ENCODE measurements around the gene ZSCAN10. TPM values are rescaled to one million over a fixed set of nuclear protein-coding genes. Genes with fewer than 3 reads are reported as not detected.
"Not testable (repeated sequence)": the region's sequence is repeated elsewhere in the genome, so short reads cannot be mapped to it uniquely, and the experiment has no call there.

The ZSCAN10 gene
- total RNA-seq, 2 donors from 2014 or later, result 0.22 TPM; not detected in 1

DNA sequence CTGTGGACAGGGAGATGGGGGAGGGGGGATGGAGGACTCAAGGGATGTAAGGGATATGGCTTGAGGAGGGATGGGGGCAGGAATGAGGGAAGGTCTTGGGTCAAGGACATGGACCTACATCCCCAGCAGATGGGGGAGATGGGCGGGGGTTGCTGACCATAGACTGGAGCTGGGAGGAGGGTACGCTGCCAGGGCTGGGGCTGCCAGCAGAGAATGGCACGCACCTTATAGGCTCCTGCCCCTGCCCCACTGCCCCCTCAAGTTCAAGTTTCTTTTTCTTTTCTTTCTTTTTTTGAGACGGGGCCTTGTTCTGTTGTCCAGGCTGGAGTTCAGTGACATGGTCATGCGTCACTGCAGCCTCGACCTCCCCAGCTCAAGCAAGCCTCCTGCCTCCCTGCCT lies 23.1 kb downstream of the ZSCAN10 start:
- H3K27ac Mint-ChIP-seq, result peak overlapping the region; percentile 98 to 100
- H3K27me3 Mint-ChIP-seq; DNase-seq (ENCODE audit: low spot score); H3K9me3 Mint-ChIP-seq; ATAC-seq: not testable (repeated sequence)
- H3K4me1 Mint-ChIP-seq (ENCODE audit: low read depth in 2 of 2), result peaks cover 76 to 85% of the 10 kb centered on the region in 2 donors
- H3K4me3 Mint-ChIP-seq, result peak overlapping the region; percentile 85
- peaks cover 23% of the 10 kb centered on the region for H3K36me3 Mint-ChIP-seq

DNA sequence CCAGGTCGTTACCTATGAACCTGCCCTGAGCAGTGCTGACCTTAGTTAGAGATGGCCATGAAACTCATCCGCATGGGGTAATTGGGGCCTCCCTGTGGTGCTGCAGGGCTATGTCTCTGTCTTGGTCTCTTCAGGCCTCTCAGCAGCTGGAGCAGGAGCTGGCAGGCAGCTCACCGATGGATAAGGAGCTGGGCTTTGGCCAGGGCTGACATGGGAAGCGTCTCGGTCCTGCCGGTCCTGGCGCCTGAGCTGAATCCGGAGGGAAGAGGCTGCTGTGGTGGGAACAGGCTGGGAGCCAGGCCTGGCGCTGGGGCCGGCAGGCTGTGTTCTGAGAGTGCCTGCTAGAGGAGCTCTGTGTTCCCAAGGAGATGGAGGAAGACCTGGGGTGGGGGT lies 23.6 kb downstream of the ZSCAN10 start:
- no peaks in the 10 kb centered on the region for H3K27me3 Mint-ChIP-seq
- peaks cover 20% of the 10 kb centered on the region for H3K36me3 Mint-ChIP-seq
- H3K27ac Mint-ChIP-seq, result peak overlapping the region; percentile 98 to 100
- peak overlapping the region; percentile 85 for H3K4me3 Mint-ChIP-seq
- no peaks in the 10 kb centered on the region for H3K9me3 Mint-ChIP-seq
- DNase-seq (ENCODE audit: low spot score), result no peak
- no peak for ATAC-seq
- peaks cover 78 to 86% of the 10 kb centered on the region in 2 donors for H3K4me1 Mint-ChIP-seq (ENCODE audit: low read depth in 2 of 2)

DNA sequence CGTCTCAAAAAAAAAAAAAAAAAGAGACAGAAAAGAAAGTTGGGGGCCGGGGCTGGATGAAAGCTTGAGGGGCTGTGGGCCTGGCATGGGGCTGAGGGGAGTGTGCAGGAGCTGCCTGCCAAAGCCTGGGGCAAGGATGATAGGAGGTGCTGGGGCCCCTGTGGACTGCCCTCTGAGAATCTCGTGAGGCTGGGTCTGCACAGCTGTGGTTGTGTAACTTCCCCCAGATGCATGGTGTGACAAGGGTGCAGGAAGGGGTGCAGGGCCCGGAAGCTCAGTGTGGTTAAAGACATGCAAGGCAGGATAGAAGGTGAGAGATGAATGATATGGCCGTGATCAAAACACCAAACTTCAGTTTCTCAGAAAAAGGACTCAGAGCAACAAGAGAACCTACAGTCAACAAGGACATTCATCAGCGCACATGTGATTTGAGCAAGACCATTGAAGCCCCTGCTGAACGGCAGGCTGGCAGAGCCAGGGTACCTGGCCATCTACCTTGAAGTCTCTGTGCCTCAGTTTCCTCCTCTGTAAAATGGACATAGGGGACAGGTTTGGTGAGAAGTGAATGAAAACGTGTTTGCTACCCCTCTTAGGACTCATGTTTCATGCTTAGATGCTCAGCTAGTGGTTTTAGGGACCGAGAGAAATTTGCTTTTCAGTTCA lies 24.1 kb downstream of the ZSCAN10 start:
- peak overlapping the region; percentile 98 to 100 for H3K27ac Mint-ChIP-seq
- H3K27me3 Mint-ChIP-seq, result no peaks in the 10 kb centered on the region
- H3K36me3 Mint-ChIP-seq, result peaks cover 22% of the 10 kb centered on the region
- peak; percentile 85 to 88 for ATAC-seq
- peak overlapping the region; percentile 85 for H3K4me3 Mint-ChIP-seq
- peaks cover 80 to 91% of the 10 kb centered on the region in 2 donors for H3K4me1 Mint-ChIP-seq (ENCODE audit: low read depth in 2 of 2)
- no peaks in the 10 kb centered on the region for H3K9me3 Mint-ChIP-seq
- peak; percentile 95 for DNase-seq (ENCODE audit: low spot score)

DNA sequence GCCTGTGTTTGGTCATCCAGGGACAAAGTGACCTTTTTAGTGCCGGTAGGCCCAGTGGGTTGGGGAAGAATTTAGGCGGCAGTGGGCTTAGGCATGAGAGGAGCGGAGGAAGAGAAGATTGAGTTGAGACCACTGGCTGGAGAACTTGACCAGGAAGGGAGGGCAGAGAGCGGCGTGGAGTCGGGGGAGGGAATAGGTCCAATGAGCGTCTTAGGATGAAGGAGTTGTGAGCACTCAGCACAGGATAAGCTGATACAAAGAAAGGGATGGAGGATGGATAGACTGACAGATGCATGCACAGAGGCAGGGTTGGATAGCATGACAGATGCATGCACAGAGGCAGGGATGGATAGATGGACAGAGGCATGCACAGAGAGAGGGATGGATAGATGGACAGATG lies 25.6 kb downstream of the ZSCAN10 start:
- H3K36me3 Mint-ChIP-seq, result peaks cover 21% of the 10 kb centered on the region

DNA sequence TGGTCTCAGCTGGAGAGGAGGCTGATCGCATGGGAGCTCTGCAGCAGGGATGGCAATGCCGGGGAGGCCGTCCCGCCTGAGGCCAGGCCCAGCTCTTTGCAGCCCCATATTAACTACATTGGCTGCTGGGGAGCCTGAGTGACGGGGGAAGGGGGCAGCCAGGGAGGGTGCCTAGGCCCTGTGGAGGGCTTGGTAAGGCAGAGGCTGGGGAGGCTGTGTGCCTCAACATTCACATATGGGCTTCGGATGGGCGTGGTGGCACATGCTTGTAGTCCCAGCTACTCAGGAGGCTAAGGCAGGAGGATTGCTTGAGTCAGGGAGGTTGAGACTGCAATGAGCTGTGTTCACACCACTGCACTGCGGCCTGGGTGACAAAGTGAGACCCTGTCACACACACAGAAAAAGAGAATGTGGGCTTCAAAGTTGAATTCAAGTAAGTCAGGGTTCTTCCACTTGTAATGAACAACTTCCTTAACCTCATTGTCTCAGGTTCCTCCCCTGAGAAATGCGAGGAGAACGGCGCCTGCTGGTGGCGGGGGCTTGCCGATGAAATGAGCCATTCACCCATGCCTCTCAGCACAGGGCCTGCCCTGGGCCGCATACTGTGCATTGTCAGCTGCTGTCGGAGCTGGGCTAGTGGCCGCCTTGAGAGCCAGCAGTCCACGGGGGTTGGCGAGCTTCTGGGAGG lies 26.4 kb downstream of the ZSCAN10 start:
- Mint-ChIP-seq H3K27ac (peak overlapping the region; percentile 98 to 100), H3K4me3 (peak overlapping the region; percentile 85), H3K36me3 (peaks cover 18% of the 10 kb centered on the region), H3K4me1 (ENCODE audit: low read depth in 2 of 2) (peaks cover 79 to 86% of the 10 kb centered on the region in 2 donors)
- not testable (repeated sequence) for H3K27me3 Mint-ChIP-seq; DNase-seq (ENCODE audit: low spot score); H3K9me3 Mint-ChIP-seq
- ATAC-seq, result peak; percentile 71 to 77

More for the DNA sequence above, 25.6 kb downstream of the ZSCAN10 start:
- Mint-ChIP-seq H3K4me1 (ENCODE audit: low read depth in 2 of 2) (peaks cover 81 to 89% of the 10 kb centered on the region in 2 donors), H3K4me3 (peak overlapping the region; percentile 85), H3K9me3 (no peaks in the 10 kb centered on the region), H3K27ac (peak overlapping the region; percentile 98 to 100), H3K27me3 (no peaks in the 10 kb centered on the region)
- ATAC-seq (no peak), DNase-seq (ENCODE audit: low spot score) (no peak)

DNA sequence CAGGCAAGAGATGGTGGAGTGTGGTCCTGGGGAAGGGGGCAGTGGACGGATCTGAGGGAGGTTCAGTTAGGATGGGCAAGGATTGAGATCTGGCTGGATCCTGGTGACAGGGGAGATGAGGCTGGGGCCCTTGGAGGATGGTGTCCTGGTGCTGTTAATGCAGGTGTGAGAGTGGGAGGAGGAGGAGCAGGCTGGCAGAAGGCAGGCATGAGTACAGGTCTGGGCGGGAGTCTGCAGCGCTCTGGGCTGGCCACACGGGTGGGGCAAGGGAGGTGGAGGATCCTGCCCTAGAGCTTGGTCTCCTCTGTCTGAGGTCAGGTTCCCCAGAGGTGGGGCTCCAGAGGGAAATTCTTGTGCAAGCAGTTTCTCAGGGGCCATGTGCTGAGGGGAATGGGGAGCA lies 26.9 kb downstream of the ZSCAN10 start:
- Mint-ChIP-seq H3K4me1 (ENCODE audit: low read depth in 2 of 2) (peaks cover 76 to 80% of the 10 kb centered on the region in 2 donors), H3K4me3 (peak overlapping the region; percentile 61), H3K27ac (peak overlapping the region; percentile 97 to 100), H3K36me3 (peaks cover 15% of the 10 kb centered on the region)
- DNase-seq (ENCODE audit: low spot score); H3K9me3 Mint-ChIP-seq; H3K27me3 Mint-ChIP-seq: not testable (repeated sequence)
- peak in 1 of 2 donors; percentile 15 for ATAC-seq

DNA sequence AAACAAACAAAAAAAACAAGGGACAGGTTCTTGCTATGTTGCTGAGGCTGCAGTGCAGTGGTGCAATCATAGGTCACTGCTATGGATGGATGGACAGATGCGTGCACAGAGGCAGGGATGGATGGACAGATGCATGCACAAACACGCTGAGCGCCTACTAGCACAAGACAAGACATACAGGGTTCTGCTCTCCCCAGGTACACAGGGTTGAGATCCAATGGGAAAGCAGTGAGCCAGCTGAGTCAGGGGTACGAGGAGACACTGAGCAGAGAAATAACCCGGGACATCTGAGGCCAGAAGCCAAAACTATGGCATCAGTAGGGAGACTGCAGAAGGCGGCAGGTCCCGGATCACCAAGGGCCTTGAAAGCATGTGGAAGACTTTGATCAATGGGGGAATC lies 27.4 kb downstream of the ZSCAN10 start:
- DNase-seq (ENCODE audit: low spot score) (no peak), ATAC-seq (no peak)
- H3K4me3 Mint-ChIP-seq, result peak overlapping the region; percentile 61
- no peaks in the 10 kb centered on the region for H3K9me3 Mint-ChIP-seq
- peak overlapping the region; percentile 97 to 100 for H3K27ac Mint-ChIP-seq
- peaks cover 74 to 75% of the 10 kb centered on the region in 2 donors for H3K4me1 Mint-ChIP-seq (ENCODE audit: low read depth in 2 of 2)
- H3K27me3 Mint-ChIP-seq, result no peaks in the 10 kb centered on the region
- H3K36me3 Mint-ChIP-seq, result peaks cover 15% of the 10 kb centered on the region

DNA sequence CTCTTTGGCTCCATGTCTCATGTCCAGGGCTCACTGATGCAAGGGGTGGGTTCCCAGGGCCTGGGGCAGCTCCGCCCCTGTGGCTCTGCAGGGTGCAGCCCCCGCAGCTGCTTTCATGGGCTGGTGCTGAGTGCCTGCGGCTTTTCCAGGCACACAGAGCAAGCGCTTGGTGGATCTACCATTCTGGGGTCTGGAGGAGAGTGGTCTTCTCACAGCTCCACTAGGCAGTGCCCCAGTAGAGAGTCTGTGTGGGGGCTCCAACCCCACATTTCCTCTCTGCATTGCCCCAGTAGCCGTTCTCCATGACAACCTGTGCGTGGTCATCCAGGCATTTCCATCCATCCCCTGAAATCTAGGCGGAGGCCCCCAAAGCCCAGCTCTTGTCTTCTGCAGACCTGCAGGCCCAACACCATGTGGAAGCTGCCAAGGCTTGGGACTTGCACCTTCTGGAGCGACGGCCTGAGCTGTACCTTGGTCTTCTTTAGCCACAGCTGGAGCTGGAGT lies 28.4 kb downstream of the ZSCAN10 start:
- Mint-ChIP-seq H3K9me3 (no peaks in the 10 kb centered on the region), H3K27me3 (no peaks in the 10 kb centered on the region)
- DNase-seq (ENCODE audit: low spot score), result no peak

DNA sequence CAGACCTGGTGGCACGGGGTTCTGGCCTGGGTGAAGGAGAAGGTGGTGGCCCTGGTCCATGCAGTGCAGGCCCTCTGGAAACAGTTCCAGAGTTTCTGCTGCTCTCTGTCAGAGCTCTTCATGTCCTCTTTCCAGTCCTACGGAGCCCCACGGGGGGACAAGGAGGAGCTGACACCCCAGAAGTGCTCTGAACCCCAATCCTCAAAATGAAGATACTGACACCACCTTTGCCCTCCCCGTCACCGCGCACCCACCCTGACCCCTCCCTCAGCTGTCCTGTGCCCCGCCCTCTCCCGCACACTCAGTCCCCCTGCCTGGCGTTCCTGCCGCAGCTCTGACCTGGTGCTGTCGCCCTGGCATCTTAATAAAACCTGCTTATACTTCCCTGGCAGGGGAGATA lies 29.9 kb downstream of the ZSCAN10 start:
- not testable (repeated sequence) for H3K9me3 Mint-ChIP-seq; ATAC-seq; DNase-seq (ENCODE audit: low spot score); H3K27me3 Mint-ChIP-seq
- peak overlapping the region; percentile 73 for H3K4me3 Mint-ChIP-seq
- peaks cover 22% of the 10 kb centered on the region for H3K36me3 Mint-ChIP-seq
- H3K4me1 Mint-ChIP-seq (ENCODE audit: low read depth in 2 of 2), result peaks cover 59 to 64% of the 10 kb centered on the region in 2 donors
- H3K27ac Mint-ChIP-seq, result peak overlapping the region; percentile 97 to 100

More for the DNA sequence above, 28.4 kb downstream of the ZSCAN10 start:
- Mint-ChIP-seq H3K4me3 (no peak overlapping the region), H3K4me1 (ENCODE audit: low read depth in 2 of 2) (peaks cover 67 to 68% of the 10 kb centered on the region in 2 donors), H3K27ac (peak overlapping the region; percentile 97 to 100), H3K36me3 (peaks cover 19% of the 10 kb centered on the region)
- no peak for ATAC-seq

DNA sequence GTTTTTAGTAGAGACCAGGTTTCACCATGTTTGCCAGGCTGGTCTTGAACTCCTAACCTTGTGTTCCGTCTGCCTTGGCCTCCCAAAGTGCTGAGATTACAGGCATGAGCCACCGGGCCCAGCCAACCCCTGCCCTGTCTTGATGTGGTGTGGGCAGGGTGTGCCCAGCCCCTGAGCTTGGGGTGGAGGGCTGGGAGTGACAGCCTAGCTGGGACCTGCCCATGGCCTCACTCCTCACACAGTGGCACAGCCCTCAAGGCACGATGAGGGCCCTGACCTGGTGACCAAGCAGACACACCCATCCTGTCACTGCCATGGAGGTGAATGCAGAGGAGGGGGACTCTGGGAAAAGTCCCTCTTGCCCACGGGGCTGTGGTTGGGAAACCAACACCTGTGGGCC lies 30.6 kb downstream of the ZSCAN10 start:
- DNase-seq (ENCODE audit: low spot score) (no peak), ATAC-seq (no peak)
- Mint-ChIP-seq H3K9me3 (no peaks in the 10 kb centered on the region), H3K4me1 (ENCODE audit: low read depth in 2 of 2) (peaks cover 57 to 62% of the 10 kb centered on the region in 2 donors), H3K27ac (peak overlapping the region; percentile 97 to 100), H3K4me3 (peak overlapping the region; percentile 100), H3K36me3 (peaks cover 22% of the 10 kb centered on the region), H3K27me3 (no peaks in the 10 kb centered on the region)

DNA sequence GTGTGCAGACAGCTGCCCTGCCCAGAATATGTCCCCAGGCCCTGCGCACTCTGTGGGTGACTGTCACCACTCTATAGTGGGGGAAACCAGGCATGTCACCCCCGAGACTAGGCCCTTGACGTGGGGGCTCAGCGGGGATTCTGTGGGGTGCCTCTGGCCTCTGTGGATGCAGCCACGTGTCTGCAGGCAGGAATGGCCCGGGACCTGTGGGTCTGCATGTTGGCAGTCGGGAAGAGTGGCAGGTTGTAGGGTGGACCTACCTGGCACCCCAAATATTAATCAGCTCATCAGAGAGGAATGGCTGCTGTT lies 32.7 kb downstream of the ZSCAN10 start:
- Mint-ChIP-seq H3K4me3 (peak overlapping the region; percentile 100), H3K4me1 (ENCODE audit: low read depth in 2 of 2) (peaks cover 55 to 59% of the 10 kb centered on the region in 2 donors), H3K27ac (peak overlapping the region; percentile 97 to 100), H3K36me3 (peaks cover 22% of the 10 kb centered on the region), H3K9me3 (no peaks in the 10 kb centered on the region), H3K27me3 (no peaks in the 10 kb centered on the region)
- peak in 1 of 2 donors; percentile 1 for ATAC-seq
- DNase-seq (ENCODE audit: low spot score), result no peak

DNA sequence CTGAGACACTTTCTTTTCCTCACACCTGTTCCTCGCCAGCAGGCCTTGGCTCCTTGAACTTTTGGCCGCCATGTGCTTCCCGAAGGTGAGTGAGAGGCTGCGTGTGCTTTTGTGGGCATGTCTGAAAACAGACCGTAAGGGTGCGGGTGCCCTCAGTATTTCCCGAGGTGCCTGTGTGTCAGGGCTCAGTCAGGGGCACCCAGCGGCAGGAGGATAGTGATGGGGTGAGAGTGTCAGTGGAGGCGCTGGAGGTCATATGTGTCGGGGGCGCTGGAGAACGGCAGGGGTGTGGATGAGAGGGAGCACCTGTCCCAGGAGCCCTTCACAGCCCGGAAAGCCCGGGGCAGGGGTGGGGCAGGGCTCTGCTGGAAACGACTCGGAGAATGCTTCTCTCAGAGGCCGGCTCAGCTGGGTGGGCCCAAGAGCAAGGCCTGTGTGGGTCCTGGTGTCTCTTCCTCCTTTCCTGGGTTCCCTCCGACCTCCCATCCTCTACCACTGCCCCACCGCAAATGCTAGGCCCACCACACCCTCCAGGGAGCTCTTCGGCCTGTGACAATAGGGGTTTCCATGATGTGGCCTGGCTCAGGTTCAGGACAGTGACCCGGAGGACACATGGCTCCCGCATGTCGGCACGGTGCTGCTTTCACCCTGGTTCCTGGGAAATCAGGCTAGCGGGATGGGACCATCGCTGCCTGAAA lies 33.2 kb downstream of the ZSCAN10 start:
- ATAC-seq, result peak; percentile 1 to 29
- no peaks in the 10 kb centered on the region for H3K9me3 Mint-ChIP-seq
- H3K36me3 Mint-ChIP-seq, result peaks cover 22% of the 10 kb centered on the region
- peaks cover 50 to 54% of the 10 kb centered on the region in 2 donors for H3K4me1 Mint-ChIP-seq (ENCODE audit: low read depth in 2 of 2)
- H3K4me3 Mint-ChIP-seq, result peak overlapping the region; percentile 100
- DNase-seq (ENCODE audit: low spot score), result no peak
- H3K27ac Mint-ChIP-seq, result peak overlapping the region; percentile 97 to 100
- H3K27me3 Mint-ChIP-seq, result no peaks in the 10 kb centered on the region

DNA sequence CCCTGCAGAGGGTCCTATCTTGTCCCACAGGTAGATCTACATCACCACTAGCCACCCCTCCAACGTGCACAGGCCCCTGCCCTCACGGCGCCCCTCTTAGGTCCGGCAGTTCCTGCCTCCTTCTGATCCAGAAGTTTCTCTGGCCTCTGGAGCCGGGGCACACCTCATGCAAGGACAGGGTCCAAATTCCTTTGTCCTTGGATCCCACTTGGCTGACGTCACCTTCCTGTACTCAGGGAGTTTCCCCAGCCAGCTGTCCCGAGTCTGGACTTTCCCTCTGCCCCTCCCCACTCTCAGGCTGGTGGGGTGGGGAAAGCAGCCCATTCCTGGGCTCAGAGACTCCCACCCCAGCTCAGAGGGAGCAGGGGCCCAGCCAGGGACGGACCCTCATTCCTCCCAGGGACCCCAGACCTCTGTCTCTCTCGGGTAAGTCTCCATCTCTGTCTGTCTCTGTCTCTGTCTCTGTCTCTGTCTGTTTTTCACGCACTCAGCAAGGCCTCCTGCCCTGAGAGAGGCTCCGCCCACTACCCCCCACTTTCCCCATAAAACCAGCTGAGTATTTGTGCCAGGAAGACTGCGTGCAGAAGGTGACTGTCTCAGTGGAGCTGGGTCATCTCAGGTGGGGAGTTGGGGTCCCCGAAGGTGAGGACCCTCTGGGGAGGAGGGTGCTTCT lies 33.9 kb downstream of the ZSCAN10 start, which contains the start of gene IL32:
Gene IL32 (plus strand): TSS at position 572 of the 673 bp plus-strand sequence. CDS start 172 bp downstream, outside the sequence.
- DNase-seq (ENCODE audit: low spot score) (no peak), ATAC-seq (peak; percentile 71 to 73)
- no peaks in the 10 kb centered on the region for H3K27me3 Mint-ChIP-seq
- H3K4me1 Mint-ChIP-seq (ENCODE audit: low read depth in 2 of 2), result peaks cover 49 to 55% of the 10 kb centered on the region in 2 donors
- H3K4me3 Mint-ChIP-seq, result peak within 1 kb of the TSS; percentile 100
- peaks cover 22% of the 10 kb centered on the region for H3K36me3 Mint-ChIP-seq
- peak within 1 kb of the TSS; percentile 97 to 100 for H3K27ac Mint-ChIP-seq
- H3K9me3 Mint-ChIP-seq, result no peaks in the 10 kb centered on the region
